Small intestine (tissue), 7 donors: ENCODE results near the gene KIAA1755. TPM values are rescaled to one million over a fixed set of nuclear protein-coding genes. Genes with fewer than 3 reads are reported as not detected.
A peak's percentile ranks its signal among the peaks of the same experiment; 100 is the strongest.

Source experiments
- DNase-seq, 2 donors: peaks; one replicate each; pipeline versions ENCODE4 v3.0.0 to v3.0.0-alpha.2; 2013
- FAIRE-seq: peaks from 2 replicates; lab custom pipeline; 2012; peaks lifted over from hg19 to GRCh38; lab: Jason Lieb, UNC
- H3K27ac ChIP-seq, 3 donors: one replicate each; pipeline ENCODE4 v1.5.1; 2013; ENCODE audit warnings: low read length in 2 of 3, mild to moderate bottlenecking in 2 of 3, control low read depth in 1 of 3, inconsistent platforms in 1 of 3, low read depth in 1 of 3, moderate library complexity in 1 of 3
- H3K27me3 ChIP-seq, 3 donors: one replicate each; pipeline ENCODE4 v1.6.1; 2013; ENCODE audit warnings: low read length in 3 of 3, inconsistent platforms in 1 of 3; ENCODE audit not compliant: control insufficient read depth in 3 of 3, insufficient read depth in 3 of 3
- H3K36me3 ChIP-seq, 3 donors: one replicate each; pipeline ENCODE4 v1.6.1; 2013; ENCODE audit warnings: low read length in 3 of 3, inconsistent platforms in 1 of 3, low read depth in 1 of 3, mild to moderate bottlenecking in 1 of 3, moderate library complexity in 1 of 3; ENCODE audit not compliant: control insufficient read depth in 3 of 3, insufficient read depth in 2 of 3
- H3K4me1 ChIP-seq, 3 donors: one replicate each; pipeline ENCODE4 v1.6.1; 2013; ENCODE audit warnings: low read length in 2 of 3, inconsistent platforms in 1 of 3, low read depth in 1 of 3, mild to moderate bottlenecking in 1 of 3, moderate library complexity in 1 of 3; ENCODE audit not compliant: control insufficient read depth in 3 of 3, insufficient read depth in 2 of 3
- H3K4me3 ChIP-seq, 3 donors: one replicate each; pipeline ENCODE4 v1.5.1; 2013; ENCODE audit warnings: low read length in 3 of 3, control low read depth in 1 of 3, inconsistent platforms in 1 of 3, low read depth in 1 of 3, mild to moderate bottlenecking in 1 of 3, moderate library complexity in 1 of 3
- H3K9me3 ChIP-seq, 2 donors: one replicate each; pipeline ENCODE4 v1.6.1; 2013; ENCODE audit warnings: low read depth in 1 of 2, low read length in 1 of 2; ENCODE audit not compliant: control insufficient read depth in 2 of 2, insufficient read depth in 1 of 2
- WGBS, 3 donors: extraction: QIAGEN DNeasy Blood & Tissue Kit; methylation state at CpG; one replicate each; pipeline ENCODE4 v1.1.7; 2013; 5-methylcytosine and 5-hydroxymethylcytosine counted together
- polyA plus RNA-seq, 4 donors: library from polyadenylated mRNA; stranded (reverse) in 3 of 4; unstranded in 1 of 4; fragments of 200-250 nt in 3 of 4; fragments of 120-200 nt in 1 of 4; gene quantifications; one replicate each; pipeline versions ENCODE4 v1.2.1 to v1.2.3, GENCODE V29; 2013
- donor health status: healthy with polysubstance abuse.
- donor health status: control.
- donor health status: control.
- donor health status: Bipolar disorder and iron deficiency.
- donor health status: healthy.

Gene KIAA1755
- polyA plus RNA-seq, 4 donors, result 0.45 to 5.6 (median 1.5) TPM

DNA sequence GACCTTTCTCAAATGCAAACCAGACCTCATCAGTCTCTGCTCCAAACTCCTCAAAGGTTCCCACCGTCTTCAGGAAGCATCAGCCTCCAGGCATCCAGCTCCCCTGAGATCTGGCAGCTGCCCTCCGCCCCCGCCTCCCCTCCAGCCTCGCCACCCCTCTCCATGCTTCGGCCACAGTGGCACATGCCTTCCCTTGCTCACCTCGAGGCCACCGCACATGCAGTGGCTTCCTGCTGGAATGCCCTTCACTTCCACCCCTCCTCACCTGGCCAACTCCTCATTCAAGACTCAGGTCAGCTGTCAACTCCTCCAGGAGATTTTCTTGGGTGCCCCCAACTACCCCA is 13.4 kb downstream of the KIAA1755 start:
- no peaks in the 10 kb centered on the region for H3K36me3 ChIP-seq
- H3K27me3 ChIP-seq, result peaks cover 0 to under 1% (median 0%) of the 10 kb centered on the region in 3 donors
- H3K27ac ChIP-seq, result no peak overlapping the region
- FAIRE-seq, result no peak
- peaks cover 0 to 10% of the 10 kb centered on the region in 2 donors for H3K9me3 ChIP-seq
- no peaks in the 10 kb centered on the region for H3K4me1 ChIP-seq
- no peak overlapping the region for H3K4me3 ChIP-seq
- DNase-seq, result no peak
- 80 to 83% (median 82%) methylated on average over 7 of the region's 7 CpGs for WGBS, 3 donors

DNA sequence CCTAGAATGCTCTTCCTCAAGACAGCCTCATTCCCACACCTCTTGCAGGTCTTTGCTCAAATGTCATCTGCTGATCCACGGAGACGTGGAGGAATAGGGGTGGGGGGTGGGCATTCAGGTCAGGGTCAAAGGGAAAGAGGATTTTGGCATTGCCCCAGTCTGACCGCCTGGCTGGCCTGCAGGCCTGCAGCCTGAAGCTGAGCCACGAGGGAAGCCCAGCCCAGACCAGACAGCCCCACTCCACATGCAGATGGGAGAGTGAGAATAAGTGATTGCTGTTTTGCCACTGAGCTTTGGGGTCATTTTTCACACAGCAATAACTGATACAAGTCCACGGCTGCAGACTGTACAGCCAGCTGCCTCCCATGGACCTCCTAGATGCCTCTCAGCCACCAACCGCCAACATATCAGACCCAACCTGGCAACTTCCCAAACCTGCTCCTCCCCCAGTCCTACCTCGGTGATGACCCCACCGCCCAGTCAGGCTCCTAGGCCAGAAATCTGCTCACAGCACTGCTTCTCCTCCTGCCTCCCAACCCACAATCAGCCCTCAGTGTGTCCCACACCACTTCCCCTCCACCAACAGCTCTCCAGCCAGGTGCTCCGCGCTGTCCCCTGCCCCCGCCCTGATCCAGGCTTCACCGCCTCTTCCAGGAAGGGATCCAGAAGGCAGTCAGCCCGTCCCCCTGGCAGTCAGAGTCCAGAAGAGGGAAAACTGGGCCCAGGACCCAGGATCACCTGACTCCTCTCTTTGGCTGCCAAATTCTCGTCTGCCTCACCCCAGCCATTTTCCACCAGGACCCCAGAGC is 14.0 kb downstream of the KIAA1755 start:
- DNase-seq (no peak), FAIRE-seq (no peak)
- WGBS, 3 donors, result 34 to 57% (median 47%) methylated on average over 14 of the region's 14 CpGs
- no peaks in the 10 kb centered on the region for H3K36me3 ChIP-seq
- H3K4me3 ChIP-seq, result no peak overlapping the region
- no peaks in the 10 kb centered on the region for H3K4me1 ChIP-seq
- no peaks in the 10 kb centered on the region for H3K27me3 ChIP-seq
- H3K9me3 ChIP-seq, result peaks cover 4 to 16% of the 10 kb centered on the region in 2 donors
- H3K27ac ChIP-seq, result no peak overlapping the region

DNA sequence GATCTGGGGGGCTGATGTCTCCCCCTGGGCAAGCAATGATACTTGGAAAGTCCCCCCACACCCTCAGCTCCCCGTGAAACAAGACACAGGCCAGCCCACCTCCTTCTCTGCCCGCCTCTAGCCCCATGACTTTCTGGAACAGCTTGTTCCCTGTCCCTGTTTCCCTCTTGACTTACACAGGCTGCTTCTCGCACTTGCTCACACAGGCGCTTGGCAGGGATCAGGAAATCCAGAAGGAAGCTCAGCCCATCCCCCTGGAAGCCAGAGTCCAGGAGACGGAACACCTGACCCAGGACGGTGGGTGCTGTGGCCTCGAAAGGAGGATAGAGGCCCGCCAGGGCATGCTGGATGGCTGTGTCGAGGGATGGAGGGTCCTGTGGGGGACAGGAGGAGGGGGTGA is 14.8 kb downstream of the KIAA1755 start:
- DNase-seq (no peak), FAIRE-seq (no peak)
- WGBS, 3 donors, result 81 to 83% (median 83%) methylated on average over 9 of the region's 9 CpGs

DNA sequence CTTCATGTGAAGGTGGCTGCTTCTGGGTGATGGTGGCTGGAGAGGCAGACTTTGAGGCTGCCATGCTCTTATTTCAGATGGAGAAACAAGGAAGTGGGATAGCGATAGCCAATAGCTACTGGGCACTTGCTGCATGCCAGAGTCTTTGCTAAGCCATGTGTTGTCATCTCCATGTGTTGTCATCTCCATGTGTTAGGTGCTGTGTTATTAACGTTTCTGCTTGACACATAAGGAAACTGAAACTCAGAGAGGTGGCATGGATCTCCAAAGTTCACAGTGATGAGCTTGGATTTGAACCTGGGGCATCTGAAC is 16.9 kb downstream of the KIAA1755 start:
- peaks cover 0 to 3% (median 3%) of the 10 kb centered on the region in 3 donors for H3K27me3 ChIP-seq
- H3K4me1 ChIP-seq, result peaks cover 0 to 6% (median 0%) of the 10 kb centered on the region in 3 donors
- H3K9me3 ChIP-seq, result peaks cover 6 to 26% of the 10 kb centered on the region in 2 donors
- FAIRE-seq, result no peak
- H3K4me3 ChIP-seq, result no peak overlapping the region
- WGBS, 3 donors, result 56 to 66% (median 59%) methylated on average over 2 of the region's 2 CpGs
- no peak for DNase-seq
- H3K36me3 ChIP-seq, result no peaks in the 10 kb centered on the region
- H3K27ac ChIP-seq, result no peak overlapping the region

More for the DNA sequence above, 14.8 kb downstream of the KIAA1755 start:
- H3K27ac ChIP-seq, result peak overlapping the region in 1 of 3 donors; percentile 14
- H3K9me3 ChIP-seq, result peaks cover 6 to 24% of the 10 kb centered on the region in 2 donors
- peaks cover 0 to under 1% (median 0%) of the 10 kb centered on the region in 3 donors for H3K27me3 ChIP-seq
- H3K4me3 ChIP-seq, result no peak overlapping the region
- H3K4me1 ChIP-seq, result no peaks in the 10 kb centered on the region
- H3K36me3 ChIP-seq, result no peaks in the 10 kb centered on the region

- Histone ChIP-seq H3K27me3 (peaks cover 0 to 3% (median 3%) of the 10 kb centered on the region in 3 donors), H3K9me3 (peaks cover 6 to 26% of the 10 kb centered on the region in 2 donors), H3K27ac (no peak overlapping the region), H3K4me1 (peaks cover 0 to 7% (median 0%) of the 10 kb centered on the region in 3 donors), H3K4me3 (no peak overlapping the region), H3K36me3 (no peaks in the 10 kb centered on the region)
- WGBS, 3 donors, result 50 to 59% (median 50%) methylated on average over 5 of the region's 5 CpGs
- DNase-seq, result no peak
- FAIRE-seq, result no peak
Observed at GRCh38 chr20:38242848-38243708, 17.5 kb downstream of the KIAA1755 start.

GRCh38 chr20:38241201-38241600 is 19.3 kb downstream of the KIAA1755 start:
- WGBS, 3 donors, result 77 to 91% (median 85%) methylated on average over 3 of the region's 3 CpGs
- no peak for FAIRE-seq
- Histone ChIP-seq H3K9me3 (peaks cover 6 to 26% of the 10 kb centered on the region in 2 donors), H3K4me3 (no peak overlapping the region), H3K4me1 (peaks cover 0 to 7% (median 0%) of the 10 kb centered on the region in 3 donors), H3K27me3 (peaks cover 0 to 3% (median 3%) of the 10 kb centered on the region in 3 donors), H3K36me3 (no peaks in the 10 kb centered on the region), H3K27ac (no peak overlapping the region)
- no peak for DNase-seq

DNA sequence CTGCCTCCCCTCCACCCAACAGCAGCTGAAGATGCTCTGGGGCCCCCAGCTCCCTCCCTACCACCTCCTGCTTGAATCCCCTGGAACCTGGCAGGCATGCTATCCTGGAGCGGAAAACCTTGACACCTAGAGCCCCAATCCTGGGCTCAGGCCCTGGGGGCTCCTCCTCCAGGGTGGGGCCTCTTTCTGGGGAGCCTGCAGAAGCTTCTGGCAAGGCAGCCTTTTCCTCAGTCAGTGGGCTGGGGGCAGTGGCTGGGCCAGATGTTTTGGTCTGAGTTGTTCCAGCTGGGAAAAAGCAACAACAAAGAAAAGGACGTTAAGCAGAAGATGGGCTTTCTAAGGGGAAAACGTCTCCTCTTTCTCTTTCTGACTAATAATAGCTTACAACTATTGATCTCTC is 21.1 kb downstream of the KIAA1755 start:
- H3K27ac ChIP-seq, result no peak overlapping the region
- H3K4me3 ChIP-seq, result no peak overlapping the region
- H3K9me3 ChIP-seq, result peaks cover 6 to 26% of the 10 kb centered on the region in 2 donors
- H3K36me3 ChIP-seq, result no peaks in the 10 kb centered on the region
- peaks cover 0 to 3% (median 3%) of the 10 kb centered on the region in 3 donors for H3K27me3 ChIP-seq
- FAIRE-seq (no peak), DNase-seq (no peak)
- H3K4me1 ChIP-seq, result peaks cover 0 to 7% (median 0%) of the 10 kb centered on the region in 3 donors
- WGBS, 3 donors, result 37 to 56% (median 52%) methylated on average over 3 of the region's 3 CpGs

DNA sequence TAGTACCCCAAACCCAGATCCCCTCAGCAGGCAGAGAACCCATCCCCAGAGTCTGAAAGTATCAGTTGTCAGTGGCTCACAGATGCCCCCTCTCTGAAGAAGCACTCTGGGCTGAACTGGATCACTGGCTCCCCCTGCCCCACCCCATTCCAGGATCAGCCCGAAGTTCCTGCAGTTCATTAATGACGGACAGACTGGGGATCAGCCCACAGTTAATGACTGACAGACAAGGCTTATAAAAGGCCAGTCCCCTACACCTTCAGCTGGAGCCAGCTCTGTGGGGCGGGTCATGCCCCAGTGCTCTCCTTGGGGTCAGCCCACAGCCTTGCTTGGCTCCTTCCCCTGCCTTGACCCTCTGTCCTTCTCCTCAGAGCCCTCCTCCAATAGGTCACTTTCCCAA is 21.7 kb downstream of the KIAA1755 start:
- Histone ChIP-seq H3K9me3 (peaks cover 6 to 26% of the 10 kb centered on the region in 2 donors), H3K36me3 (no peaks in the 10 kb centered on the region), H3K27ac (no peak overlapping the region), H3K27me3 (peaks cover 0 to 3% (median 3%) of the 10 kb centered on the region in 3 donors), H3K4me3 (no peak overlapping the region), H3K4me1 (peaks cover 0 to 7% (median 0%) of the 10 kb centered on the region in 3 donors)
- no peak for FAIRE-seq
- DNase-seq, result peak; percentile 14 to 70
- WGBS, 3 donors, result 13 to 46% (median 21%) methylated on average over 3 of the region's 3 CpGs
